ENCODE data around the gene AAGAB.

- no peak for TF ChIP-seq CTCF (IDR thresholded peaks at IDR 0.05)
- TF ChIP-seq EZH2 (IDR thresholded peaks at IDR 0.05; ENCODE audit: borderline replicate concordance, insufficient read depth, low read depth, low read length, poor library complexity, severe bottlenecking), result no peak
Observed at GRCh38 chr15:67218428-67218827, 36.0 kb downstream of the AAGAB start.

All from B cell (primary cell).